ENCODE data around the gene ST6GALNAC3.

- TF ChIP-seq, protein P1, sequence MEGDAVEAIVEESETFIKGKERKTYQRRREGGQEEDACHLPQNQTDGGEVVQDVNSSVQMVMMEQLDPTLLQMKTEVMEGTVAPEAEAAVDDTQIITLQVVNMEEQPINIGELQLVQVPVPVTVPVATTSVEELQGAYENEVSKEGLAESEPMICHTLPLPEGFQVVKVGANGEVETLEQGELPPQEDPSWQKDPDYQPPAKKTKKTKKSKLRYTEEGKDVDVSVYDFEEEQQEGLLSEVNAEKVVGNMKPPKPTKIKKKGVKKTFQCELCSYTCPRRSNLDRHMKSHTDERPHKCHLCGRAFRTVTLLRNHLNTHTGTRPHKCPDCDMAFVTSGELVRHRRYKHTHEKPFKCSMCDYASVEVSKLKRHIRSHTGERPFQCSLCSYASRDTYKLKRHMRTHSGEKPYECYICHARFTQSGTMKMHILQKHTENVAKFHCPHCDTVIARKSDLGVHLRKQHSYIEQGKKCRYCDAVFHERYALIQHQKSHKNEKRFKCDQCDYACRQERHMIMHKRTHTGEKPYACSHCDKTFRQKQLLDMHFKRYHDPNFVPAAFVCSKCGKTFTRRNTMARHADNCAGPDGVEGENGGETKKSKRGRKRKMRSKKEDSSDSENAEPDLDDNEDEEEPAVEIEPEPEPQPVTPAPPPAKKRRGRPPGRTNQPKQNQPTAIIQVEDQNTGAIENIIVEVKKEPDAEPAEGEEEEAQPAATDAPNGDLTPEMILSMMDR (conservative IDR thresholded peaks at IDR 0.05; ENCODE audit: low read length): no peak
- no peak for TF ChIP-seq EZH2phosphoT487 (IDR thresholded peaks at IDR 0.05; ENCODE audit: borderline replicate concordance)
These were observed 603.2 kb downstream of the ST6GALNAC3 start for GRCh38 chr1:76677416-76678405.

Measured in Loucy (cell line).